Mucosa of rectum (tissue), 2 donors: Measurements from ENCODE around the gene TMEM236.

Experiments used
- H3K27ac ChIP-seq, 2 donors: one replicate each; pipeline ENCODE4 v1.7.0; 2013; ENCODE audit warnings: inconsistent platforms in 2 of 2, low read depth in 2 of 2, low read length in 2 of 2
- H3K27me3 ChIP-seq, 2 donors: one replicate each; pipeline ENCODE4 v1.7.0; 2013; ENCODE audit warnings: low read length in 2 of 2; ENCODE audit not compliant: control insufficient read depth in 2 of 2, insufficient read depth in 2 of 2
- H3K36me3 ChIP-seq, 2 donors: one replicate each; pipeline ENCODE4 v1.7.0; 2013; ENCODE audit warnings: low read length in 2 of 2; ENCODE audit not compliant: control insufficient read depth in 2 of 2, insufficient read depth in 2 of 2
- H3K4me1 ChIP-seq, 2 donors: one replicate each; pipeline ENCODE4 v1.7.0; 2013; ENCODE audit warnings: low read length in 2 of 2, mild to moderate bottlenecking in 1 of 2; ENCODE audit not compliant: control insufficient read depth in 2 of 2, insufficient read depth in 2 of 2
- H3K4me3 ChIP-seq, 2 donors: one replicate each; pipeline ENCODE4 v1.7.0; 2013; ENCODE audit warnings: low read length in 2 of 2
- H3K9ac ChIP-seq, 2 donors: one replicate each; pipeline ENCODE4 v1.7.0; 2013; ENCODE audit warnings: low read length in 2 of 2, low read depth in 1 of 2, mild to moderate bottlenecking in 1 of 2
- H3K9me3 ChIP-seq, 2 donors: one replicate each; pipeline ENCODE4 v1.7.0; 2013; ENCODE audit warnings: low read length in 2 of 2; ENCODE audit not compliant: control insufficient read depth in 2 of 2
- donor health status: healthy.
- donor health status: Normal muscosa, but diverticular disease.

Gene TMEM236

GRCh38 chr10:17795813-17796594 is 44.0 kb downstream of the TMEM236 start:
- no peaks in the 10 kb centered on the region for H3K36me3 ChIP-seq
- peak overlapping the region; percentile 47 to 48 for H3K27ac ChIP-seq
- H3K4me3 ChIP-seq, result peak overlapping the region in 1 of 2 donors; percentile 13
- no peaks in the 10 kb centered on the region for H3K27me3 ChIP-seq
- no peaks in the 10 kb centered on the region for H3K9me3 ChIP-seq
- H3K9ac ChIP-seq, result peak overlapping the region in 1 of 2 donors; percentile 5
- peaks cover 13 to 24% of the 10 kb centered on the region in 2 donors for H3K4me1 ChIP-seq

- Histone ChIP-seq H3K9me3 (no peaks in the 10 kb centered on the region), H3K36me3 (no peaks in the 10 kb centered on the region), H3K27me3 (no peaks in the 10 kb centered on the region), H3K4me1 (no peaks in the 10 kb centered on the region), H3K4me3 (no peak overlapping the region), H3K9ac (no peak overlapping the region), H3K27ac (no peak overlapping the region)
Observed at GRCh38 chr10:17801507-17801906, 49.5 kb downstream of the TMEM236 start.

GRCh38 chr10:17802350-17802749 is 50.3 kb downstream of the TMEM236 start:
- Histone ChIP-seq H3K27me3 (no peaks in the 10 kb centered on the region), H3K9ac (no peak overlapping the region), H3K9me3 (no peaks in the 10 kb centered on the region), H3K27ac (no peak overlapping the region), H3K4me3 (no peak overlapping the region), H3K4me1 (no peaks in the 10 kb centered on the region), H3K36me3 (no peaks in the 10 kb centered on the region)

DNA sequence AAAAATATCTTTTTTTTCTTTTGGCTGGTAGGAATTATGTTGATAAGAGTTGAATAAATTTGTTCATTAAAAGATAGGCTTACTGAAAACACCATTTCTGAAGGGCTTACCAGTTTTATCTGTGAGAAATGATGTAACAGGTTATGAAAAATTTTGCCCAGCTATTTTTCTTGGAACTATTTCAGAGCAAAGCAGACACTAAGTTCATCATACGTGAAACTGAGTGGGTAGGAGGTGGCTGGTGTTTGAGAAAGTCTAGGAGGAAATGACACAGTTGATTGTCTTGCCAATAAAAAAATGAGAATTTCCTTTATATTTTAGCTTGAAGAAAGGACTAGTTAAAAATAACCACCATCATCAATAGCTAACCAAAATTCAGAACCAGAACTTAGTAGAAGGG is 51.0 kb downstream of the TMEM236 start:
- no peak overlapping the region for H3K27ac ChIP-seq
- no peak overlapping the region for H3K9ac ChIP-seq
- no peak overlapping the region for H3K4me3 ChIP-seq

GRCh38 chr10:17805330-17805729 is 53.3 kb downstream of the TMEM236 start:
- H3K36me3 ChIP-seq, result no peaks in the 10 kb centered on the region
- H3K9ac ChIP-seq, result no peak overlapping the region
- H3K4me1 ChIP-seq, result no peaks in the 10 kb centered on the region
- H3K9me3 ChIP-seq, result no peaks in the 10 kb centered on the region
- H3K27me3 ChIP-seq, result no peaks in the 10 kb centered on the region
- no peak overlapping the region for H3K4me3 ChIP-seq
- no peak overlapping the region for H3K27ac ChIP-seq

More for the DNA sequence above, 51.0 kb downstream of the TMEM236 start:
- no peaks in the 10 kb centered on the region for H3K4me1 ChIP-seq
- no peaks in the 10 kb centered on the region for H3K9me3 ChIP-seq
- no peaks in the 10 kb centered on the region for H3K27me3 ChIP-seq
- no peaks in the 10 kb centered on the region for H3K36me3 ChIP-seq

GRCh38 chr10:17805921-17806577 is 54.0 kb downstream of the TMEM236 start:
- no peak overlapping the region for H3K9ac ChIP-seq
- no peaks in the 10 kb centered on the region for H3K27me3 ChIP-seq
- H3K36me3 ChIP-seq, result no peaks in the 10 kb centered on the region
- H3K9me3 ChIP-seq, result no peaks in the 10 kb centered on the region
- H3K27ac ChIP-seq, result no peak overlapping the region
- no peak overlapping the region for H3K4me3 ChIP-seq
- H3K4me1 ChIP-seq, result no peaks in the 10 kb centered on the region

- Histone ChIP-seq H3K27ac (peak within 1 kb of the TSS; percentile 10 to 66), H3K27me3 (no peaks in the 10 kb centered on the region), H3K36me3 (no peaks in the 10 kb centered on the region), H3K4me1 (no peaks in the 10 kb centered on the region), H3K9me3 (no peaks in the 10 kb centered on the region), H3K9ac (peak within 1 kb of the TSS in 1 of 2 donors; percentile 20), H3K4me3 (peak within 1 kb of the TSS; percentile 42 to 52)
Observed at GRCh38 chr10:17808971-17809841, 57.2 kb downstream of the TMEM236 start, which contains the start of gene MRC1. MRC1 (plus strand) TSS chr10:17809348; CDS start chr10:17809466, 118 bp downstream.

DNA sequence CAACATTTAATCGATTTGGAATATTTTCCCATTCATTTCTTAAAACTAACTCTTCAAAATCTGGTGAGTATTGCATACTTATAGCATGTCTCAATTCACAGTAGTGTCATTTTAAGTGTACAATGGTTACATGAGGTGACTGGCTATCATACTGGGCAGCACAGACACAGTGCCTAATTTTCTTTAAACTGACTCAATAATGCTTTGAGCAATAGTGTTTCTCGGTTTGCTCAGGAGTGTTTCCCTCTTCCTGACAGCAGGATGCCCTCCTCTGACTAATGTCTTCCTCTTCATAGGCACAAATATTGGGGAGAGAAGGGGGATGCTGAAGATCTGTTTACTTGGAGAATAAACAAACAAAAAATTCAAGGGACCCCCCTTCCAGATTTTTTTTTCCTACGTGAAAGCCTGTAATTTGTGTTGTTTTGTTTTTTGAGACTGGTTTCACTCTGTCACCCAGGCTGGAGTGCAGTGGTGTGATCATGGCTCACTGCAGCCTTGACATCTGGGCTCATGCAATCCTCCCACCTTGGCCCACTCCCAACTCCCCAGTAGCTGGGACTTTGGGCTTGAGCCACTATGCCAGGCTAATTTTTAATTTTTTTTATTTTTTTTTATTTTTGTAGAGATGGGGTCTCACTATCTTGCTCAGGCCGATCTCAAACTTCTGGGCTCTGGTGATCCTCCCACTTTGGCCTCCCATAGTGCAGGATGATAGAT is 59.3 kb downstream of the TMEM236 start:
- no peaks in the 10 kb centered on the region for H3K9me3 ChIP-seq
- H3K9ac ChIP-seq, result no peak overlapping the region
- no peaks in the 10 kb centered on the region for H3K4me1 ChIP-seq
- H3K27me3 ChIP-seq, result no peaks in the 10 kb centered on the region
- no peak overlapping the region for H3K27ac ChIP-seq
- no peaks in the 10 kb centered on the region for H3K36me3 ChIP-seq
- peak overlapping the region in 1 of 2 donors; percentile 20 for H3K4me3 ChIP-seq

GRCh38 chr10:17814973-17815372 is 63.0 kb downstream of the TMEM236 start:
- H3K9ac ChIP-seq, result no peak overlapping the region
- no peak overlapping the region for H3K27ac ChIP-seq
- no peaks in the 10 kb centered on the region for H3K9me3 ChIP-seq
- H3K27me3 ChIP-seq, result no peaks in the 10 kb centered on the region
- H3K4me1 ChIP-seq, result no peaks in the 10 kb centered on the region
- no peak overlapping the region for H3K4me3 ChIP-seq
- H3K36me3 ChIP-seq, result no peaks in the 10 kb centered on the region
